ENCODE data around the gene ALPK3. TPM values are rescaled to one million over a fixed set of nuclear protein-coding genes. Genes with fewer than 3 reads are reported as not detected.

The ALPK3 gene
- total RNA-seq, 1 experiment from 2014 or later: 2.0 TPM

GRCh38 chr15:84829428-84829827 lies 12.3 kb downstream of the ALPK3 start:
- POLR2A ChIA-PET: no interaction called here
- no peak for ATAC-seq
- intact Hi-C loops (cut with micrococcal nuclease): loop anchor here (10.0 kb wide), 1 partner anchor 235 kb away; no protein-coding TSS in a partner anchor

More at GRCh38 chr15:84829428-84829827, 12.3 kb downstream of the ALPK3 start:
- RAD21 ChIA-PET (ENCODE audit: low non-redundant PET in 1 of 2, low total read pairs in 2 of 2, uncharacterized antibody in 2 of 2, unreplicated experiment in 2 of 2): no interaction called here
- Histone ChIP-seq H2AFZ (ENCODE audit: low read depth, low read length, poor library complexity, severe bottlenecking) (no peak overlapping the region), H3K36me3 (ENCODE audit: control insufficient read depth in 1 of 2, insufficient read depth in 2 of 2, low read length in 2 of 2) (no peaks in the 10 kb centered on the region), H3K9me2 (ENCODE audit: insufficient read depth) (no peaks in the 10 kb centered on the region), H3K4me1 (ENCODE audit: control insufficient read depth in 1 of 2, insufficient read depth in 2 of 2, low read length in 2 of 2) (peaks cover 0 to 21% of the 10 kb centered on the region in 2 experiments; a peak in 3 of 4 replicates), H3K9me3 (ENCODE audit: control insufficient read depth in 1 of 2, insufficient read depth in 1 of 2, low read depth in 1 of 2, low read length in 2 of 2) (no peaks in the 10 kb centered on the region), H3K4me3 (replicated peaks in 1 of 2; ENCODE audit: low read depth in 1 of 2, low read length in 2 of 2) (no peak overlapping the region), H3K9ac (ENCODE audit: low read length) (no peak overlapping the region), H3K4me2 (ENCODE audit: low read length) (no peak overlapping the region), H3K27me3 (ENCODE audit: insufficient read depth, low read length) (no peaks in the 10 kb centered on the region), H3K27ac (ENCODE audit: low read depth, low read length) (no peak overlapping the region), H4K20me1 (ENCODE audit: insufficient read depth) (no peaks in the 10 kb centered on the region), H3K79me2 (ENCODE audit: insufficient read depth, low read length) (no peaks in the 10 kb centered on the region)
- BruUV-seq (replicated peaks): no TSS peak
- TF ChIP-seq ELF1 (IDR thresholded peaks at IDR 0.05; ENCODE audit: borderline replicate concordance, low read depth) (no peak), SP1 (IDR thresholded peaks at IDR 0.05; ENCODE audit: low read depth) (no peak), CBX3 (IDR thresholded peaks at IDR 0.05; ENCODE audit: low read depth) (no peak), ZNF274 (IDR thresholded peaks at IDR 0.05; ENCODE audit: low read depth, low read length) (no peak), CEBPB (IDR thresholded peaks at IDR 0.05; ENCODE audit: low read depth) (no peak), EZH2 (IDR thresholded peaks at IDR 0.05) (no peak), EGR1 (IDR thresholded peaks at IDR 0.05; ENCODE audit: low read depth) (no peak), JUND (IDR thresholded peaks at IDR 0.05) (no peak), FOSL1 (IDR thresholded peaks at IDR 0.05; ENCODE audit: low read depth) (no peak), YY1 (IDR thresholded peaks at IDR 0.05; ENCODE audit: extremely low read depth, insufficient replicate concordance, low read depth, low read length) (no peak), ZBTB33 (IDR thresholded peaks at IDR 0.05; ENCODE audit: extremely low read depth, insufficient replicate concordance, low read length) (no peak)
- TF ChIP-seq, protein P1, sequence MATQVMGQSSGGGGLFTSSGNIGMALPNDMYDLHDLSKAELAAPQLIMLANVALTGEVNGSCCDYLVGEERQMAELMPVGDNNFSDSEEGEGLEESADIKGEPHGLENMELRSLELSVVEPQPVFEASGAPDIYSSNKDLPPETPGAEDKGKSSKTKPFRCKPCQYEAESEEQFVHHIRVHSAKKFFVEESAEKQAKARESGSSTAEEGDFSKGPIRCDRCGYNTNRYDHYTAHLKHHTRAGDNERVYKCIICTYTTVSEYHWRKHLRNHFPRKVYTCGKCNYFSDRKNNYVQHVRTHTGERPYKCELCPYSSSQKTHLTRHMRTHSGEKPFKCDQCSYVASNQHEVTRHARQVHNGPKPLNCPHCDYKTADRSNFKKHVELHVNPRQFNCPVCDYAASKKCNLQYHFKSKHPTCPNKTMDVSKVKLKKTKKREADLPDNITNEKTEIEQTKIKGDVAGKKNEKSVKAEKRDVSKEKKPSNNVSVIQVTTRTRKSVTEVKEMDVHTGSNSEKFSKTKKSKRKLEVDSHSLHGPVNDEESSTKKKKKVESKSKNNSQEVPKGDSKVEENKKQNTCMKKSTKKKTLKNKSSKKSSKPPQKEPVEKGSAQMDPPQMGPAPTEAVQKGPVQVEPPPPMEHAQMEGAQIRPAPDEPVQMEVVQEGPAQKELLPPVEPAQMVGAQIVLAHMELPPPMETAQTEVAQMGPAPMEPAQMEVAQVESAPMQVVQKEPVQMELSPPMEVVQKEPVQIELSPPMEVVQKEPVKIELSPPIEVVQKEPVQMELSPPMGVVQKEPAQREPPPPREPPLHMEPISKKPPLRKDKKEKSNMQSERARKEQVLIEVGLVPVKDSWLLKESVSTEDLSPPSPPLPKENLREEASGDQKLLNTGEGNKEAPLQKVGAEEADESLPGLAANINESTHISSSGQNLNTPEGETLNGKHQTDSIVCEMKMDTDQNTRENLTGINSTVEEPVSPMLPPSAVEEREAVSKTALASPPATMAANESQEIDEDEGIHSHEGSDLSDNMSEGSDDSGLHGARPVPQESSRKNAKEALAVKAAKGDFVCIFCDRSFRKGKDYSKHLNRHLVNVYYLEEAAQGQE (IDR thresholded peaks at IDR 0.05; ENCODE audit: low read depth): no peak
- DNase-seq (ENCODE audit: low read depth, low spot score): no peak
- CTCF ChIA-PET: interaction anchor here (1.5 kb wide), 1 partner anchor 49 kb away, joined by 4 read pairs; no protein-coding TSS in a partner anchor
